C4-2B (cell line): Measurements from ENCODE around the gene BAHD1.

Source experiments
- ZFX ChIP-seq: fragments of 450-650 bp; IDR thresholded peaks from 2 replicates; pipeline ENCODE4 v1.6.1; 2017
- TF ChIP-seq, protein P1 (sequence below): fragments of 450-650 bp; conservative IDR thresholded peaks from 2 replicates; pipeline ENCODE4 v1.5.1; 2017; ENCODE audit warnings: mild to moderate bottlenecking

DNA sequence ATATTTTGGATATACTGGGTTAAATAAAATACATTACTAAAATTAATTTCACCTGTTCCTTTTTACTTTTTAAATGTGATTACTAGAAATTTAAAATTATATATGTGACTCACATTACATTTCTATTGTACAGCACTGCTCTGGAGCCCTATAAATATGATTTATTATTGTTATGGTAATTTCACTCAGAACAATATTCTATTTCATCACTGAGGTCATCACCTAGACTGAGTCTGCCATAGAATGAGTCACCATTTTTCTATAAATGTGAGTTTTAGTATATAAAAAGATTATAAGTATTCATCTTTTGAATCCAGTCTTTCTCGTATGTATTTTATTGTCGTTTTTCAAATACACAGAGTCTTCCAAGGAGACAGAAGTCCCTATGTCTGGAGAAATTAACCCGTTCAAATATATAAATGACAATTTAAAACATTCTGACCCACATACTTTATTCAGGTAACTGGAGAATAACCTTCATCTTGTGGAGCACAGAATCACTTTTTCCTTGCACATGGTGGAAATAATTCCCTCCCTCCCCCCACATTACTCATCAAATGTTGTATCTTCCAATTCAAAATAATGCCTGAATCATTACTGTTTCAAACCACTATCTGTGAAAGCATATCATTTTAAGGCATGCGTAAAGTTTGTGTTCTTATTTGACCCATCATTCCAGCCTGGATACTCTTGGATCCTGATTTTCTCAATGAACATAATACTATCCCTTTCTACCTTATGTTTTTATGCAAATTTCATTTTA, 60.0 kb downstream of the BAHD1 start:
- TF ChIP-seq, protein P1, sequence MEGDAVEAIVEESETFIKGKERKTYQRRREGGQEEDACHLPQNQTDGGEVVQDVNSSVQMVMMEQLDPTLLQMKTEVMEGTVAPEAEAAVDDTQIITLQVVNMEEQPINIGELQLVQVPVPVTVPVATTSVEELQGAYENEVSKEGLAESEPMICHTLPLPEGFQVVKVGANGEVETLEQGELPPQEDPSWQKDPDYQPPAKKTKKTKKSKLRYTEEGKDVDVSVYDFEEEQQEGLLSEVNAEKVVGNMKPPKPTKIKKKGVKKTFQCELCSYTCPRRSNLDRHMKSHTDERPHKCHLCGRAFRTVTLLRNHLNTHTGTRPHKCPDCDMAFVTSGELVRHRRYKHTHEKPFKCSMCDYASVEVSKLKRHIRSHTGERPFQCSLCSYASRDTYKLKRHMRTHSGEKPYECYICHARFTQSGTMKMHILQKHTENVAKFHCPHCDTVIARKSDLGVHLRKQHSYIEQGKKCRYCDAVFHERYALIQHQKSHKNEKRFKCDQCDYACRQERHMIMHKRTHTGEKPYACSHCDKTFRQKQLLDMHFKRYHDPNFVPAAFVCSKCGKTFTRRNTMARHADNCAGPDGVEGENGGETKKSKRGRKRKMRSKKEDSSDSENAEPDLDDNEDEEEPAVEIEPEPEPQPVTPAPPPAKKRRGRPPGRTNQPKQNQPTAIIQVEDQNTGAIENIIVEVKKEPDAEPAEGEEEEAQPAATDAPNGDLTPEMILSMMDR, result no peak
- TF ChIP-seq ZFX, result no peak
